Measurements from ENCODE around the gene OBI1. TPM values are rescaled to one million over a fixed set of nuclear protein-coding genes. Genes with fewer than 3 reads are reported as not detected.
"Not testable (repeated sequence)": the region's sequence is repeated elsewhere in the genome, so short reads cannot be mapped to it uniquely, and the experiment has no call there.

The OBI1 gene
- total RNA-seq, 1 experiment from 2014 or later: 10.7 TPM

DNA sequence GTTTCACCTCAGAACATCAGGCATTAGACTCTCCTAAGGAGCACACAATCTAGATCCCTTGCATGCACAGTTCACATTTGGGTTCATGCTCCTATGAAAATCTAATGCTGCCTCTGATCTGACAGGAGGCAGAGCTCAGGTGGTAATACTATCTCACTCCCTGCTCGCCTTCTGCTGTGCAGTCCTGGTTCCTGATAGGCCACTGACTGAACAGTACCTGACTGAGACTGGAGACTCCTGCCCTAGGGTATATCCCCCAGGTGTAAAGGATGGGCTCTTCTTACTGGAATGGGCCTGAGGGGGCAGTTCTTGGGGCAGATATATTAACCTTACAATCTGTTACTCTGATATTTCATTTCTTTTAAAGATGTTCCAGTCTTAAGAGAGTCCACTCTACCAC lies 6.3 kb downstream of the OBI1 start:
- DNase-seq (ENCODE audit: low spot score): no peak
- in situ Hi-C loops (cut with HindIII; ENCODE audit: low sequenced_read_pairs): no loop called here

DNA sequence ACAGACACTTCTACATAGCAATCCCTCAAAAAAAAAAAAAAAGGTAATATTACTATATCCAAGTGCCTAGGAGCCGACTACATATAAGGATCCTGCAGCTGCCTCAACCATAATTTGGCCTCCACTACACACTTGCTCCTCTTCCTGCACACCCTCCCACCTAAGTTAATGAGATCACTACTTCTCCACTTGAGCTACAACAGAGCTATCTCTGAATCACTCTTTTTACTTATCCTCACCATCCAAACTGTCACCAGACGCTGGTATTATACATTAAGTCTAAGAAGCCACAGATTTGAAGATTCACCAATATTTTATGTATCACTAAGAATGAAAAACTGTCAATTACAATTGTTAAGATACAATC lies 8.3 kb downstream of the OBI1 start:
- in situ Hi-C loops (cut with HindIII; ENCODE audit: low sequenced_read_pairs): no loop called here
- DNase-seq (ENCODE audit: low spot score): no peak

DNA sequence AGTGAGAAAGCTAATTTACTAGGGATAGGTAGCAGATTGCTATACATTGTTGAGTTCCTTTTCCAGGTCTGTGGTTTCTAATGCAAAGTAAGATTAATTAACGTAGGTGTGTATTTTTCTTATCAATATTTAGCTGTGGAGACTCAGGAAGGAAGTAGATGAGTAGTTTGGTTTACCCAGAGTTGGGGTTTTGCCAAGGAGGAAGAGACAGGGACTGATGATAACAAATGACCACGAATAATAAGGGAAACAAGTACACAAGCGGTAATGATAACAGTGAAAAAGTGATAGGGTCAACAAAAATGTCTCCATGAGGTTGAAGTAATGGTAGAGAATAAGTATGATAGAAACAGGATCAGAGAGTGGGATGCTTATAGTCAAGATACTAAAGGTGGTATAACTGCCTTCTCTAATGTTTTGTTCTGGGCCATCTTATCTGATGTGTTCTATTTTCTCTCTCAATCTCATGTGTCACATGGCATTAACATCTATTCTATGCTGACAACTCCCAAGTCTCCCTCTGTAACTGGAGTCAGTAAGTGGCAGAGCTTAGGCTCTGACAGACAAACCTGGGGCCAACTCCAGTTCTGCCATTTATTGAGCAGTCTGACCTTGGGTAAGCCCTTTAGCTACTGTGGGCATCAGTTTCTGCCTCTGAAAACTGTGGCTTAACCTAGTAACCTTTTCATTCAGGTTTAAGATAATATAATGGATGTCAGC lies 8.8 kb downstream of the OBI1 start:
- in situ Hi-C loops (cut with HindIII; ENCODE audit: low sequenced_read_pairs): no loop called here
- DNase-seq (ENCODE audit: low spot score): no peak

DNA sequence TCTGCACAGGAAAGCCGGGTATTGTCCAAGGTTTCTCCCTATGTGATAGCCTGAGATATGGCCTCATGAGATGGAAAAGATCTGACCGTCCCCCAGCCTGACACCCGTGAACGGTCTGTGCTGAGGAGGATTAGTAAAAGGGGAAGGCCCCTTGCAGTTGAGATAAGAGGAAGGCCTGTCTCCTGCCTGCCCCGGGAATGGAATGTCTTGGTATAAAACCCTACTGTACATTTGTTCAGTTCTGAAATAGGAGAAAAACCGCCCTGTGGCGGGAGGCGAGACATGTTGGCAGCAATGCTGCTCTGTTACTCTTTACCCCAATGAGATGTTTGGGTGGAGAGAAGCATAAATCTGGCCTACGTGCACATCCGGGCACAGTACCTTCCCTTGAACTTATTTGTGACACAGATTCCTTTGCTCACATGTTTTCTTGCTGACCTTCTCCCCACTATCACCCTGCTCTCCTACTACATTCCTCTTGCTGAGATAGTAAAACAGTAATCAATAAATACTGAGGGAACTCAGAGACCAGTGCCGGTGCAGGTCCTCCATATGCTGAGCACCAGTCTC lies 11.8 kb downstream of the OBI1 start:
- DNase-seq (ENCODE audit: low spot score); in situ Hi-C loops (cut with HindIII; ENCODE audit: low sequenced_read_pairs): not testable (repeated sequence)

DNA sequence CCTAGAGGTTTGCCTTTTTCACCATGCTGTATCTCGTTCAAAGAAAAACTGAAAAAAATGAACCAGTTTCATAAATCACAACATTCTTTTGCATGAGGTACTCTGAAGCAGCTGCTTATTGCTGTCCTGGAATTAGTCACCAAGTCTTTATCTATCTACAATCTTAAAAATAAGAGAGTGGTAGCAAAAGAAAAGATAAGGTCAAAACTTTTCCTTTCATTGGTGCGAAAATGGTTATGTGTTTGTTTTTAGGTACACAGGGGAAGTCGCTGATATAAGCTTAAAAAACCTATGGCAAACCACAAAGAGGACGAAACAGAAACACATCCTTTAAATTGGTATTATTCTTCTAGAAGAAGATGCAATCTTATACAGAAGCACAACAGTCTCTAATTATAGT lies 20.7 kb downstream of the OBI1 start:
- DNase-seq (ENCODE audit: low spot score): no peak
- in situ Hi-C loops (cut with HindIII; ENCODE audit: low sequenced_read_pairs): no loop called here

DNA sequence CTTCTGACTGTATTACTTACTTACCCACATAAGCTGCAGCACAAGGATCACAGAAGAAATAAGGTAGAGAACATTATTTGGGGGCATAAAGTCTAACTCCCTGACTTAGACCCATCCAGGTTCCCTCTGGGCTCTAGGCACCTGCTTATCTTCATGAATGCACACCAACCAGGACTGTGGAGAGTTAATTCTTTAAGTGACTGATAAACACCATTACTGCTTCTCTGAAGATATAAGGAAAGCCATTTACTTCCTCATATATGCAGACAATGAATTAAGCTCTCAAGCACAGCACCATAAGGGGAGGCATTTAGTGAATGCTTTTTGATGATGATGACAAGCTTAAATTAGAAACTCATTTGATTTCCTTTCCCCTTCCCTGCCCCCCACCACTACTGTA lies 22.5 kb downstream of the OBI1 start:
- no peak for DNase-seq (ENCODE audit: low spot score)
- in situ Hi-C loops (cut with HindIII; ENCODE audit: low sequenced_read_pairs): no loop called here

GRCh38 chr13:78632996-78633395 lies 26.0 kb downstream of the OBI1 start:
- no peak for DNase-seq (ENCODE audit: low spot score)
- in situ Hi-C loops (cut with HindIII; ENCODE audit: low sequenced_read_pairs): no loop called here

- no peak for DNase-seq (ENCODE audit: low spot score)
- in situ Hi-C loops (cut with HindIII; ENCODE audit: low sequenced_read_pairs): no loop called here
These were observed 27.9 kb downstream of the OBI1 start for GRCh38 chr13:78631077-78631476.

GRCh38 chr13:78630511-78630910 lies 28.4 kb downstream of the OBI1 start:
- no peak for DNase-seq (ENCODE audit: low spot score)
- in situ Hi-C loops (cut with HindIII; ENCODE audit: low sequenced_read_pairs): no loop called here

GRCh38 chr13:78625384-78625783 lies 33.6 kb downstream of the OBI1 start:
- no peak for DNase-seq (ENCODE audit: low spot score)
- in situ Hi-C loops (cut with HindIII; ENCODE audit: low sequenced_read_pairs): no loop called here

DNA sequence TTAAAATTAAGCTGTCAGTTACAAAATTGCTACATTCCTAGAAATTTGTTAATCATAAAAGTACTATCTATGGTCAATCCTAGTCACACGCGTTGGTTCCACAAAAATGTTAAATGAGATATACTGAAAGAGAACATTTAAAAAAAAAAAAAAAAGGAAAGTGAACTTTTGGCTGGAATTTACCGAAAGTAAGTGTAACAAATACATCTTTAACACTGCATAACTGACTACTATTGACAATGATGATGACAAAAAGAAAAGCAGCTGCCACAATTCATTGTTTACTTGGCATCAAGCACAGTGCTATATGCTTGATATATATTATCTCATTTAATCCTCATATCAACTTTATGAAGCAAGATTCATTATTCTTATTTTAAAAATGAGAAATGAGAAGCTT lies 35.8 kb downstream of the OBI1 start:
- in situ Hi-C loops (cut with HindIII; ENCODE audit: low sequenced_read_pairs): no loop called here
- no peak for DNase-seq (ENCODE audit: low spot score)

DNA sequence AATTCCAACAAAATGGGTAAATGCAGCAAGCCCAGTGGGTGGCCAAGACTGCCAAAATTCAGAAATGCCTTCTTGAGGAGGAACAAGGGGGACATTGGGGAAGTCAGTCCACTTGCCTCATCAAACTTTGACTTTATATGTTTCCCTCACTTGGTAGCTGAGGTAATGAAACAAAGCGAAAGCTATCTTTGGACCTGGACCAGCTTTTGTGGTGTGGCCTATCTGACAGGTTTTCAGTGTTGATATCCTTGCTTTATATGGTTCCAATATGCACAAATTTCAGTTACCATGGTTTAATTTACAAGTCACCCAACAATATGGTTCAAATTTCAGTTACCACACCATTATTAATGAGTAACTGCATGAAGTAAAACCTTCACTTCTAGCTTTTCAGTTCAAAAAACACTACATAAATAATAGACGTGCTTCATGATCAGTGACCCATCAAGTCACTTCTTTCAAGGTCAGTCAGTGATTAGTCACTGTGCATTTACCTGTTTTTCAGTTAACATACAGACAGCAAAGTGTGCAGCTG lies 38.0 kb downstream of the OBI1 start:
- no peak for DNase-seq (ENCODE audit: low spot score)
- in situ Hi-C loops (cut with HindIII; ENCODE audit: low sequenced_read_pairs): no loop called here

GRCh38 chr13:78618411-78618810 lies 40.5 kb downstream of the OBI1 start:
- DNase-seq (ENCODE audit: low spot score): no peak
- in situ Hi-C loops (cut with HindIII; ENCODE audit: low sequenced_read_pairs): no loop called here

GRCh38 chr13:78611040-78611439 lies 47.9 kb downstream of the OBI1 start:
- in situ Hi-C loops (cut with HindIII; ENCODE audit: low sequenced_read_pairs): no loop called here
- DNase-seq (ENCODE audit: low spot score): no peak

GRCh38 chr13:78610381-78610883 lies 48.5 kb downstream of the OBI1 start:
- DNase-seq (ENCODE audit: low spot score): no peak
- in situ Hi-C loops (cut with HindIII; ENCODE audit: low sequenced_read_pairs): no loop called here

- DNase-seq (ENCODE audit: low spot score): no peak
- in situ Hi-C loops (cut with HindIII; ENCODE audit: low sequenced_read_pairs): no loop called here
These were observed 49.3 kb downstream of the OBI1 start for GRCh38 chr13:78609464-78610205.

GRCh38 chr13:78608688-78609463 lies 50.1 kb downstream of the OBI1 start:
- in situ Hi-C loops (cut with HindIII; ENCODE audit: low sequenced_read_pairs): no loop called here
- no peak for DNase-seq (ENCODE audit: low spot score)

GRCh38 chr13:78608252-78608687 lies 50.7 kb downstream of the OBI1 start:
- no peak for DNase-seq (ENCODE audit: low spot score)
- in situ Hi-C loops (cut with HindIII; ENCODE audit: low sequenced_read_pairs): no loop called here

Data from G401 (cell line).